ENCODE data around the gene KLF6. TPM values are rescaled to one million over a fixed set of nuclear protein-coding genes. Genes with fewer than 3 reads are reported as not detected.
A peak's percentile ranks its signal among the peaks of the same experiment; 100 is the strongest.

The KLF6 gene
- total RNA-seq, 4 donors from 2014 or later: 156 to 226 (median 189) TPM

- no peak for TF ChIP-seq EP300 (IDR thresholded peaks at IDR 0.05)
- no peak for TF ChIP-seq CTCF (IDR thresholded peaks at IDR 0.05)
- TF ChIP-seq POLR2A (IDR thresholded peaks at IDR 0.05): no peak
- 67 to 74% methylated on average over 5 of the region's 5 CpGs for WGBS, 2 donors
- no peak for DNase-seq (ENCODE audit: low spot score in 2 of 2)
- Histone ChIP-seq H3K27me3 (no peaks in the 10 kb centered on the region), H3K4me1 (peaks cover 0 to 33% (median 15%) of the 10 kb centered on the region in 4 donors), H3K36me3 (no peaks in the 10 kb centered on the region), H3K4me3 (no peak overlapping the region), H3K9me3 (no peaks in the 10 kb centered on the region), H3K27ac (peak overlapping the region in 2 of 4 donors; percentile 71 to 72)
Observed at GRCh38 chr10:3756360-3756740, 28.7 kb downstream of the KLF6 start.

GRCh38 chr10:3755440-3756359, 29.3 kb downstream of the KLF6 start:
- Histone ChIP-seq H3K27me3 (no peaks in the 10 kb centered on the region), H3K36me3 (no peaks in the 10 kb centered on the region), H3K27ac (peak overlapping the region in 2 of 4 donors; percentile 71 to 72), H3K9me3 (no peaks in the 10 kb centered on the region), H3K4me1 (peaks cover 0 to 30% (median 15%) of the 10 kb centered on the region in 4 donors), H3K4me3 (no peak overlapping the region)
- TF ChIP-seq CTCF (IDR thresholded peaks at IDR 0.05): no peak
- peak in 1 of 2 donors; percentile 54 for TF ChIP-seq EP300 (IDR thresholded peaks at IDR 0.05)
- DNase-seq (ENCODE audit: low spot score in 2 of 2): peak in 1 of 2 donors; percentile 55
- 62 to 64% methylated on average over 14 of the region's 14 CpGs for WGBS, 2 donors

GRCh38 chr10:3754727-3755439, 30.1 kb downstream of the KLF6 start:
- TF ChIP-seq POLR2A (IDR thresholded peaks at IDR 0.05) (no peak), EP300 (IDR thresholded peaks at IDR 0.05) (peak in 1 of 2 donors; percentile 49)
- Histone ChIP-seq H3K9me3 (no peaks in the 10 kb centered on the region), H3K27ac (peak overlapping the region in 2 of 4 donors; percentile 71 to 72), H3K4me3 (no peak overlapping the region), H3K27me3 (no peaks in the 10 kb centered on the region), H3K4me1 (peaks cover 0 to 38% (median 19%) of the 10 kb centered on the region in 4 donors), H3K36me3 (no peaks in the 10 kb centered on the region)
- WGBS, 2 donors: 58% methylated on average over 9 of the region's 9 CpGs
- DNase-seq (ENCODE audit: low spot score in 2 of 2): no peak

- Histone ChIP-seq H3K27me3 (no peaks in the 10 kb centered on the region), H3K36me3 (no peaks in the 10 kb centered on the region), H3K27ac (peak overlapping the region in 2 of 4 donors; percentile 18 to 74), H3K4me3 (no peak overlapping the region), H3K4me1 (peaks cover 0 to 46% (median 16%) of the 10 kb centered on the region in 4 donors), H3K9me3 (no peaks in the 10 kb centered on the region)
- DNase-seq (ENCODE audit: low spot score in 2 of 2): no peak
- TF ChIP-seq EP300 (IDR thresholded peaks at IDR 0.05) (no peak), POLR2A (IDR thresholded peaks at IDR 0.05) (no peak), CTCF (IDR thresholded peaks at IDR 0.05) (no peak)
- WGBS, 2 donors: 92% methylated on average over 8 of the region's 8 CpGs
Observed at GRCh38 chr10:3750854-3751253, 34.2 kb downstream of the KLF6 start.

GRCh38 chr10:3750006-3750816, 34.8 kb downstream of the KLF6 start:
- TF ChIP-seq CTCF (IDR thresholded peaks at IDR 0.05): no peak
- TF ChIP-seq POLR2A (IDR thresholded peaks at IDR 0.05): no peak
- TF ChIP-seq EP300 (IDR thresholded peaks at IDR 0.05): no peak
- no peaks in the 10 kb centered on the region for H3K36me3 ChIP-seq
- H3K4me1 ChIP-seq: peaks cover 0 to 39% (median 12%) of the 10 kb centered on the region in 4 donors
- 49 to 50% methylated on average over 11 of the region's 11 CpGs for WGBS, 2 donors
- no peaks in the 10 kb centered on the region for H3K27me3 ChIP-seq
- no peaks in the 10 kb centered on the region for H3K9me3 ChIP-seq
- peak overlapping the region; percentile 5 to 74 (median 38) for H3K27ac ChIP-seq
- peak overlapping the region in 2 of 4 donors; percentile 1 to 29 for H3K4me3 ChIP-seq
- DNase-seq (ENCODE audit: low spot score in 2 of 2): no peak

All from tibial nerve (tissue), 4 donors.